Stimulated activated CD8-positive, alpha-beta memory T cell treated with anti-CD3 and anti-CD28 coated beads, Interleukin-12 subunit alpha, Interleukin-12 subunit beta, amount 100 ng/mL, for 24 hours (primary cell): ENCODE results near the gene LRBA.
"Not testable (repeated sequence)": the region's sequence is repeated elsewhere in the genome, so short reads cannot be mapped to it uniquely, and the experiment has no call there.

Experiments
- DNase-seq: peaks from one replicate; pipeline ENCODE4 v3.0.0-alpha.2; 2020; ENCODE audit errors: extremely low read depth

LRBA gene

GRCh38 chr4:150569998-150570535 lies 445.0 kb downstream of the LRBA start:
- no peak for DNase-seq

- no peak for DNase-seq
These were observed 445.6 kb downstream of the LRBA start for GRCh38 chr4:150569384-150569987.

- no peak for DNase-seq
These were observed 448.0 kb downstream of the LRBA start for GRCh38 chr4:150567070-150567469.

- not testable (repeated sequence) for DNase-seq
These were observed 450.1 kb downstream of the LRBA start for GRCh38 chr4:150564967-150565366.

- no peak for DNase-seq
These were observed 452.3 kb downstream of the LRBA start for GRCh38 chr4:150562751-150563150.

- DNase-seq = no peak
These were observed 452.8 kb downstream of the LRBA start for GRCh38 chr4:150562250-150562649.

- no peak for DNase-seq
These were observed 453.8 kb downstream of the LRBA start for GRCh38 chr4:150561143-150561737.

GRCh38 chr4:150557811-150558210 lies 457.3 kb downstream of the LRBA start:
- not testable (repeated sequence) for DNase-seq

GRCh38 chr4:150547154-150547838 lies 467.8 kb downstream of the LRBA start:
- DNase-seq = no peak

- DNase-seq = no peak
These were observed 468.8 kb downstream of the LRBA start for GRCh38 chr4:150546286-150546685.

- DNase-seq = no peak
These were observed 472.0 kb downstream of the LRBA start for GRCh38 chr4:150543042-150543441.

- DNase-seq = no peak
These were observed 473.4 kb downstream of the LRBA start for GRCh38 chr4:150541681-150542080.

- DNase-seq = no peak
These were observed 474.1 kb downstream of the LRBA start for GRCh38 chr4:150540959-150541360.

- no peak for DNase-seq
These were observed 474.5 kb downstream of the LRBA start for GRCh38 chr4:150540536-150540935.

GRCh38 chr4:150537911-150538310 lies 477.2 kb downstream of the LRBA start:
- not testable (repeated sequence) for DNase-seq

GRCh38 chr4:150534818-150535217 lies 480.3 kb downstream of the LRBA start:
- DNase-seq = no peak

GRCh38 chr4:150533673-150534072 lies 481.4 kb downstream of the LRBA start:
- DNase-seq = no peak

- DNase-seq = no peak
These were observed 489.7 kb downstream of the LRBA start for GRCh38 chr4:150525321-150525868.

- DNase-seq = no peak
These were observed 496.5 kb downstream of the LRBA start for GRCh38 chr4:150518559-150518958.

GRCh38 chr4:150515135-150515534 lies 499.9 kb downstream of the LRBA start:
- no peak for DNase-seq

- no peak for DNase-seq
These were observed 500.4 kb downstream of the LRBA start for GRCh38 chr4:150514709-150515108.

GRCh38 chr4:150510176-150510865 lies 504.8 kb downstream of the LRBA start:
- no peak for DNase-seq
